Stimulated activated CD4-positive, alpha-beta T cell treated with anti-CD3 and anti-CD28 coated beads, TNF-alpha, amount 100 ng/mL, for 1 hour (primary cell): ENCODE data around the gene RASGRP1.

Experiments used
- DNase-seq, 3 donors: peaks; one replicate each; pipeline ENCODE4 v3.0.0-alpha.2; 2020; ENCODE audit warnings: low read depth in 3 of 3, low spot score in 1 of 3

The RASGRP1 gene

DNA sequence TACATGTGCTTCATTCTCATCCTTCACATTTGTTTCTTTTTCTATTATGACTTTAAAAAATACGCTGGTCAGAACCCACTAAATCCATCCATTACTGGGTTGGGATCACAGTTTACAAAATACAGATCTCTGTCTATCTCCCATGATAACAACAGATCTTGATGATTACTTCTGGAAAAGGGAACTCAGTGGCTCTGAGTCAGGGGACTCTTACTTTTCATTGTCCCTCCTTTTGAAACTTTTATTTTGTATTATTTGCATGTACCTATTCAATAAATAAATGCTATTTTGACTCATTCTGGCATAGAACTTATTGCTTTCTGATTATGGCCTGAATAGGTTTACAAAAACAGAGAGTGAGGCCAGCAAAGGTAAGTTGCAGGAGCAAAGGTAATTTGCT is 11.6 kb upstream of the RASGRP1 start:
- DNase-seq: no peak

DNA sequence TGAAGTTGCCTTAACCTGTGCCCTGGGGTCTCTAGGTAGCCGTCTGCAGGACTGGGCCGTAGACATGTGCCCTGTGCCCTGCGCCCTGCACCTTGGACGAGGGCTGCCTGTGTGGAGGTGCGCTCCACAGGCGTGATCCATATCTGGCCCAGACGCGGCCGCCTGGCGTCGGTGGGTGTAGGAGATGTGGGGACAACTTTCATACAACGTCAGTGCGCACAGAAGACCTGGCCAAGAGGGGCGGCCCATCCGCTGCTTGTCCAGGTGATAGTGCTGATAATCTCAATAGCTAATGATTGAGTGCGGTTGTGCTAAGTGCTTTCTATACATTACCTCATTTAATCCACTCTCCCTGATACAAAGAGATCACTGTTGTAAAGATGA is 665 bp upstream of the RASGRP1 start:
- no peak for DNase-seq

DNA sequence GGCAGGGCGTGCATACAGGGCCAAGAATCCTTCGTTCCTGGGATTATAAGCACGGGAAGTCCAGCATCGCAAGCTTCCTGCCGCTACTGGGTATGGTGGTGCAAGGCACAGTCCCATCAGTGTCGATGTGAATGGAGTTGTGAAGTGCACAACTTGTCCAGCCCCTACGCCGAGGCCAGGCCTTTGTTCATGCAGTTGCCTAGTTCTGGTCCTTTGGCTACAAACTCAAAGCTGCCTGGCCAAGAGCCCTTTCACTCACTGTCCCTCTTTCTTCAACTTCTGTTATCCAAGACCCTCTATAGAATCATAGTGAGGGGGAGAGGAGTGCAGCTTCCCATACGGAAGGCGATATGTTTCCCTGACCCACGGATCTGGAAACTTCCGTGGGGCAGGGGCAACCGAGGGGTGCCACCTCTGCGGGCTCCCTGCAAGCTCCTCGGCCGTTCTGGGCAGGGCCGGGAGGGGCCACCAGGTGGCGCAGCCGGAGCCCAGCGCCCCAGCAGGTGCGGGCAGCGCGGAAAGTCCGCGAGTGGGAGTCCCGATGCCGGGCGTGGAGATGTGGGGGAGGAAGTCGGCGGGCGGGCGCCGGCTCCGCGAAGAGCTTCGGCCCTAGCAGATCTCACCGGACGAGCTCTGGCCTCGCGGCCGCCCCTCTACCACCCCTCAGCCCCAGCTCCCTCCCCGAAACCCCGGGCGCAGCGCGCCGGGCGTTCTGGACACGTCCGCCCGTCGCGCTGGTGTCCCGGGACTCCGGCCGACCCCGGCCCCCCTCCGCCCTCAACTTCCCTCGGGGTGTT is 693 bp downstream of the RASGRP1 start:
- DNase-seq: peak; percentile 70 to 88 (median 70)

DNA sequence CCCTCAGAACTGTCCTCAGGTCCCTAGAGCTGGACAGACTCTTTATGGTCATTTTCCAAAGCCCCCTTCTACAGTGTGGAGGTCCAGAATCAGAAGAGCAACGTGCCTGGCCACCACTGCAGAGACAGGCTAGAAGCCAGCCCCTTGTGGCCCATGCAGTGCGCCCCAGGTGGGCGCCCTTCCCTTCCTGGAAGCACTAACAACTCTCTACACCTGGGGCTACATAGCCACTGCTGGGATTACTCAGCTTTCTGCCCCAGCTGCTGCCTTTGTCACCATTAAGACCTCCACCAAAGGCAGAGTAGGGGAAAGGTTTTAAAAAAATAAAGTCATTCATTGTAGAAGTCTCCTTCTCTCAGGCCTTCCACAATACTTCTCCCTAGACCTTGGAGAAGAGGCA is 2.3 kb downstream of the RASGRP1 start:
- no peak for DNase-seq

DNA sequence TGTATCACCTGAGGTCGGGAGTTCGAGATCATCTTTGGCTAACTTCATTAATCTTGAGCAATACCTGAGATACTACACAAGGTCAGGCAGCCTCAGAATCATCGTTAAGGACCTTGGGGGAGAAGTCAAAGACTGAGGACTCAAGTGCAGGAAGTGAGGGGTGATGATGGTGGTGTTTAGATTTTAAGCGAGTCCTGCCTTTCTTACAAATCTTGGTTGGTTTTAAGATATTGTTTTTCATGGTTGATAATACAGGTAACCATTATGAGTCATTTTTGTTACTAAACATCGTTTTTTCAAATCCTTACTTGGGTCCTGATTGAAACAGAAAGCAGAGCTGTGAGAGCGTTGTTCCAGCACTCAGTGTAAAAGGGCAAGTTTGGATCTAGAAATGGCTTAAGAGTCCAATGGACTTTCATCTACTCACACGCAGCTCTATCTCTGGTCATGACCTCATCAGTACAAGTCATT is 4.1 kb downstream of the RASGRP1 start:
- DNase-seq: no peak

DNA sequence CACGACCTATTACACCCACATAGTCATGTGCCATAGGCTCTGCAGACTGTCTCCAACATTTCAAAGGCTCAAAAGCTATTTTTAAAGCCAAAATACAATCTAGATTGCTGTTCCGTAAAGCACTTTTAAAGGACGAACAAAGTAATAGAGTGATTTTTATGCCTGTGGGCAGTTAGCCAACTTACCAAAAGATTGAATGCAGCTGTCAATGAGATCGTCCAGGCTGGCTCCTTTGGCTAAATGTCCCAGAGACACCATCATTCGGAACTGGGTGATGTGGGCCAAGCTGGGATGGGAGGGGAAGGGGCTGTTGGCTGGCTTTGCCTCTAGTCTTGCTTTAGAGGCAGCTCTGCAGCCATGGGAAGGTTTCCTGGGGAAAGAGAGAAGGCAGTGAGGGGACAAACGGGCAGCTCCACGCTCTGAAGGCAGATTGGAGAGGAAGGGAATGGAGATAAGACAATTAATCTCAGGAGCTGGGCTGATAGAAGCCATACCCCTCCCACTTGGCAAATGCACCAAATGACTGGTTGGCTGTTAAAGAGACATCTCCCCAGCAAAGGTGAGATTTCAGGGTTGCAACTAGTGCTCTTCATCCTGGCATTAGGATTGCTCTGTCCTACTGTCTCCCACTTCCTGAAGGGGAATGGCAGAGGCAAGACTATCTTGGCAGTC is 4.8 kb downstream of the RASGRP1 start:
- no peak for DNase-seq

DNA sequence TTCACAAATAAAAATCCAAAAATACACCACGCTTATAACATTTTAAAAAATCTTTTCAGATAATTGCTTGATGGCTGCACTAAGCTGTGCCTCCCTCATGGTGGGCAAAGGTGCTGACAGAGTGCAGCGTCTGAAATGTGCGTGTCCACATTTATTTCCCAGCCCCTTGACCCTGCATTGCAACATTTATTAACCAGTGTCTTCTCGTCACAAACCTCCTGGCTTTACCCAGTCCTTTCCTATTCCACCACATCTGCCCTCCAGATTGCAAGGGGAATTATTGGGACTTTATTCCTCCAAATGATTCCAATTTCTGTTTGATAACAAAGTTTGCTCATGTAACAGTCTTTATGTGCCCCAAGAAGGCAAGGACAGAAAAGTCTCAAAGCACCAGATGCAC is 5.5 kb downstream of the RASGRP1 start:
- DNase-seq: no peak

DNA sequence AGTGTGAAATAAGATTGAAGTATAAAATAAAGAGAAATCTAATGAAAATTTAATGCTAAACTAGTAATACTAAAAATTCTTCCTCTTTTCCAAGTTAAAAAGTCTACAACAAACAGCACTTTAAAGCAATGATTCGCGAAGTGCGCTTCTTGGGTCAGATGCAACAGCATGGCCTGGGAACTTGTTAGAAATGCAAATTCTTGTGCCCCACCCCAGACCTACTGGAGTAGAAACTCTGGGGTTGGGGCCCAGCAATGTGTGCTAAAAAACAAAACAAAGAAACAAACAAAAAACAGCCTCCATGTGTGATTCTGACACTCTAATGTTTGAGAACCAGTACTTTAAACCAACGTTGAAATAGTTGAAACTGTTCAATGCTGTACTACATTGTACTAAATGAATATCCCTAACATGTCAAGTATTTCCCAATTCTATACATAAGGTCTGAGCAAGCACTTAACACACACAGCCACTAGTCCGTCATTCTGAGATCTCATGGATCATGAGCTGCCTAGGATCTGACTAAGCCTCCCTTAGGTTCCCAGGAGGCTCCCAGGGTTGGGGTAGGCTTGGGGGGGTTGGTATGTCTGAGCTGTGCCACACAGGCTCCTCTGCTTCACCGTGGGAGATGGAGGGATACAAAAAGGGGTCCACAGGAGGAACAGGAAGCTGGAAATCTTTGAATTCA is 6.1 kb downstream of the RASGRP1 start:
- no peak for DNase-seq

DNA sequence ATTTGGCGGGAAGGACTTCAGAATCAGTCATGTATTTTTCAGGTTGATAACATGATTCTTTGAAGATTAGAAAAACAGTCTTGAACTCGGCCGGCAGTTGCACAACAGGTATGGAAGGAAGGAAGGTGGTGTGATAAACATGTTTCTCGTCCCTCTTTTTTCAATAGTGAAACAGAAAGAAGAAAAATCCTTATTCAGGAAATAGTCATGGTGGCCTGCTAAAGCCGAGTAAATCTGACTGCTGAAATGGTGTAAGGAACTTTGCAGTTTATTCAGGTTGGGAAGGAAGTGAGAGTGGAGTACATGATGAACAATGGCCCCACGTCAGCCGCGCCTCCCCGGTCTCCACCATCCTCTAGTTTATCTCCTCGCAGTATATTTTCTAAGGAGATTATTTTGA is 6.7 kb downstream of the RASGRP1 start:
- no peak for DNase-seq

DNA sequence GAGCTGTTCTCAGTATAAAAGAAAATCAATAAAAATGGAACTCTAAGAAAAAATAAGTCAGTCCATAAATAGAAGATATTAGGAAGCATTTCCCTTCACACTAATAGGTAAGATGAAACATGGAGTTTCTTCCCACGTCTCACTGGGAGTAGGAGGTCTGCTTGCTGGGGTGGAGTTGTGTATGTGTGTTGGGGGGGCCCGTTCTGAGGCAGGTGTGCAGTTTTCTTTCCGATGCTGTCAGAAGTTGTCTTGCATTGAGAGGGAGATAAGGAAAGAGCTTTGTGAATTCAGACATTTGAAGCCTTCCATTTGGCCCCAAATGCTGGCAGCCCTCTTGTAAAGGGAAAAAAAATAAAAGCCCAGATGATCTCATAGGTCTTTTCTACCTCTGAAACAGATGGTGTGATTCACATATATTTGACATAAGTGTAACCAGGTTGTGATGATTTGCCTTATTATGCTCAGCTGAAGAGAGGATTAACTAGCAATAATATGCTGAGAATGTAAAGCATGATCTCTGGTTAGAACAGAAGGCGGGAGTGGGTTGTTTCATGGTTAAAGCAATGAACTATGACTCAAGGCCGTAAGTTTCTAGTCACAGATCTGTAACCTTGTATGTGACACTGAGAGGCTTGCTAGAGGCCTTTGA is 8.8 kb downstream of the RASGRP1 start:
- DNase-seq: no peak

DNA sequence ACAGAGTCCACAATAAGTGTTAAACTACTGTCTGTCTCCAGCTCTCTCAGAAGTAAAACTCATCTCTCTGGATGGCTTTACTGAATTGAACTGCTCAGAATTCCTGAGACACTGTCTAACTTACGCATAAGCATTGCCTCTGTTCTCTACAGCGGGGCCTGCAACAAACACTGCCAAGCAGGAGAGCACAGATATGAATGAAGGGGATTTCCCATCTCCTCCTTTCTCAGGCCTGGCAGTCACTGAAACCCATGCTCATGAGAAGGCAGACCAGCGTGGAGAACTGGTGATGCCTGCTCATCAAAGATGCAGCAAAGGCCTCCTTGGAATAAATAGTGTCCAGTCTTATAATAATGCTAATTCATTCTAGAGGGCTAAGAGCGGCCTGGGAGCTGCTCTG is 10.3 kb downstream of the RASGRP1 start:
- no peak for DNase-seq

DNA sequence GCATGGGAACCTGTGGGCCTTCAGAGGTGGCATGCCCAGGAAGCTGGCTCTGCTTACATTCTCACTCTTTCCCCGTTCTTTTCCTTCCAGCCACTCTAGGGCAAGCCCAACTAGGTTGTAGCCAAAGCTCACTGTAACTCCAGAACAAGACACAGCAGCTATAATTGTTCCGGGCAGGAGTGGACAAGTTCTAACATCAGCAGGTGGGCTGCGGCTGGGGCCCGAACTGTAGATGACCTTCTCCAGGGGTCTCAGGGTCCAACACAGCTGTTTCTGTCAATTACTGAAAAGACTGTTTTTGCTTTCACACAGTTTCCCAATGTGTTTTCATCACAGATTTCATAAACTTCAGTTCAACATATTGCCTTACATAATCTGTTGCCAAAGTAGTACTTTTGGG is 11.5 kb downstream of the RASGRP1 start:
- DNase-seq: no peak

DNA sequence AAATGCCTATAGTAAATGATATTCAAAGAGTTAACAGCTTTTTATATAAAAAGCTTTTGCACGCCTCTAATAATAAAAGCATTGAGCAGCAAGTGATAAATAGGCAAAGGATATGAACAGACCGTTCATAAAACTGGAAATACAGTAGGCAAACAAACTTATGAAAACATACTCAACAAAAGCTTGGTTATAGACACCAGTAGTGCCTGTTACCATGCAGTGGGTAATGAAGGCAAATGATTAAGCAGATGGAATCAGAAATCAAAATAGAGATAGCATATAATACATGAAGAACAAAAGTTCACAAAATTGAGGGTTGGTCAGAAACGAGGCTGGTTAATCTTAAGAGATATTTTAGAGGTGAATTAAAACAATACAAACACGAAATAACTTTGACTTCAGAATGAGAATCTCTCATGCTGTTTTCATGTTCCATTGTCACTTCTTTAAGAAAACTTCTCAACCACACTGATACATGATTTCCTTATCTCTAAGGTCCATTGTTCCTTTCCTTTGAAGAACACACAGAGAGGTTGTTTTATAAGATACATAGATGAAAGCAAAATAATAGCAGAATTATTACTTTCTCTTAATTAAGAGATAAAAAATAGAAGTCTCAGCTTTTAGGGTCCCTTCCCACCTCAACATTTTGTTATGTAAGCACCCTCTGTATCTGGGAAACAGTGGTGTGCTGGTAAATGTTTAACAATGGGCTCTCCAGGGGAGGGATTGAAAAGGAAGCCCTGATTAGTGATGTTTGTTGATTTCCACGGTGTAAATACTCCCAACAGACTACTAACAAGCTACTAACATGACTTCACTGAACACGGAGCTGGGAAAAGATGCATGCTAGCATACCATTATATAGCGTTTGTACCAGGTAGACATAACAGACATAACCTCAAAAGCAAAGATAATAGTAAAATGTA is 12.6 kb downstream of the RASGRP1 start:
- DNase-seq: no peak

DNA sequence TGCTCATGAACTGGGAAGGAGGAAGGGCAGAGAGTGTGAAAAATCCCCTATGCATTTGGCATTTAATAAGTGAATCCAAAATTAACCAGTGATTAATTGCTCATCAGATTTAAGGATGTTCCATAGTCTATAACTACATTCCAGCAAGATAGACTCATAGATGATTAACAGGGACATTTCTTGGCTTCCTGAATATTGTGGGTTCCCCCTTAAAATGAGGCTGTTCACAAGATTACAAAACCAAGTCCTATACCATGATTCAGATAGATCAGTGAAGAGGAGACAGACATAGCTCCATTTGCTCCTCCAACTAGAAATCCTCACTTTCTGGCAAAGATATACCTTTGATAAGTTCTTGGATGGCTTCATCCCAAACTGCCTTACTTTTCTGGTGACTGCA is 15.4 kb downstream of the RASGRP1 start:
- no peak for DNase-seq

DNA sequence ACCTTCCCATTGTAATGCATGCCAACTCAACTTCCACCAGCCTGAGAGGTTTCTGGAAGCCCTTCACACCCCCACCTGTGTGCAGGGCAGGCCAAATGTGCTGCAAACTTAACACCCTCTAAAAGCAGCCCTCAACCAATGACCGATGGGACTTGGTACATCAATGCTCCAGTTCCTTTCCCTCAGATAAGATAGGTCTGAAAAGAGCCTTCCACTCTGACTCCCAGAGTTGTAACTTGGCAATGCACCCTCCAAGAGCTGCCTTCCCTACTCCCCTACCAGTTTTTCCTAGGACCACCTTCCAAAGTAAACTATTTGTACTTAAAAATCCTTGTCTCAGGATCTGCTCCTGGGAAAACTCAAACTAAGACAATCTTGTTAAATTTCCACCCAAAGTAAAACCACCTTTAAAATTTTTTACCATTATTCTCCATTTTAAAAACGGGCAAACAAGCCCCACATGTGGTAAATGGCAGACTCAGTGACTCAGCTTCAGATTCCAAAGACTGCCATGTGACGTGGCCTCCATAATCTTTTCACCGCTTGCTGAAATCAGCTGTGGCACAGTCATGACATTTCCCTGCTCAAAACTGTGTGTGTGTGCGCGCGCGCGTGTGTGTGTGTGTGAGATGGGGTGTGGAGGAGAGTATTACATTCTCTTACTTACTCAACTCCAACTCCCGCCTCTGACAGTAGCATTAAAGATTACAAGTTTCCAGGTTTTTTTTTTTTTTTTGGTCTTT is 17.2 kb downstream of the RASGRP1 start:
- no peak for DNase-seq

DNA sequence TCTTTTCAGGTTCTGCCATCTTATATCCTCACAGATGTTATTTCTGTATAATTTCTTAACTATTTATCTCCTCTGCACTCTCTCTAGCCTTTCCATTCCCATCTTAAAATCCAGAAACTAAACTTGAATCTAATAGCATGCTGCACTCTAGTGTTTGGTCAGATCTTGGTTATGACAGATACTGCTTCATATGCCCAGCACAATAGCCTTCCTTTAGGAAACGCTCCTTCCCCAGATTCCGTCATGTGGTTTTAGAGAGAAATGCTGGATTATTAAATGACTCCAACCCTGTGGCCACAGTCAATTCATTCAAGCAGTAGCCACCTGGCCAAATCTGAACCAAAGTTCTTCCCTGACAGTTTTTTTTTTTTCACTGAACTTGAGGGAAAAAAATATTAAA is 19.4 kb downstream of the RASGRP1 start:
- no peak for DNase-seq

DNA sequence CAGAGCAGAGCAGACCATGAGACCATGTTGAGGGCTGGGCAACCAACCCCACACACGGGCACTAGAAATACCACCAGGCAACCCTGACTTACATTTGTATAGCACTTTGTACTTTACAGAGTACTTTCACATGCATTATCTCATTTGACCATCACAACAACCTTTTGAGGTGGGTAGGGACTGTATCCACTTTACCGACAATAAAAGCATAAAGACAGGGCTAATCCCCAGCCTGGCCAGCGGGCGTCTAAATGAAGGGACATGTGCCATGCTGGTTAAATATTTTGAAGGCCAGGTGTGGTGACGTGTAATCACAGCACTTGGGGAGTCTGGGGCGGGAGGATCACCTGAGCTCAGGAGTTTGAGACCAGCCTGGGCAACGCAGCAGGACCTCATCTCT is 23.6 kb downstream of the RASGRP1 start:
- DNase-seq: no peak

DNA sequence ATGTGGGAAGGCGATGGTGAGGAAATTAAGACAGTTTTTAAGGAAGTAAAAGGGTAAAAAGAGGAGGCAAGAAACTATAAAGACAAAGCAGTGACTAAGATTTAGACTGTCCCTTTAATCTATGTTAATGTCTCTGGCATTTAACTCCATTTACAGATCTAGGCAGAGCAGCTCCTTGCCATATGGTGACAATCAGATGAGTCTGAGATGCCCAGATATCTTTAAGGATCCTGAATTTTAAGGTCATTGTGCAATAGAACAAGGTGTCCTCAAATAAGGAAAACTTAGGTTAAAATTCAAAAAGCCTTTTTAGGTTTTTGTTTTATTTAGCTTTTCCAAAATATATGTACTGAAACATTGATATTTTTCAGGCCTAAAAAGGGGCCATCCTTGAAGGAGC is 24.1 kb downstream of the RASGRP1 start:
- no peak for DNase-seq

DNA sequence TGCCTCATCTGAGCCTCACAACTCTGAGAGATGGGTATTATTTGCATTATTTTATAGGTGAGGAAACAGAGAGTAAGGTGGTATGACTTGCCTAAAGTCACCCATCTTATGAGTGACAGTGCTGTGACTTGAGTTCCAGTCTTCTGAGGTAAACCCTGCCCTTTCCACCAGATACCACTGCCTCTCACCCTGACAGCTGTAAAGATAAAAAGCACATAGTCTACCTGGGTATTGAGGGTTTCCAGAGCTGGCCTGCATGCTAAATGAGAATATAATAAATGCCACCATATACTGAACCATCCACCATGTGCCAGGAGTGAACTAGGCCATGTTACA is 25.6 kb downstream of the RASGRP1 start:
- no peak for DNase-seq
